Left ventricle myocardium inferior (tissue), 1 donor: Measurements from ENCODE around the gene RAI1. TPM values are rescaled to one million over a fixed set of nuclear protein-coding genes. Genes with fewer than 3 reads are reported as not detected.

Experiments used
- DNase-seq: peaks from one replicate; pipeline ENCODE4 v3.0.0-alpha.2; 2020
- H3K27ac ChIP-seq: fragments of 200-600 bp; replicated peaks from 2 replicates; pipeline ENCODE4 v1.8.0; 2021
- H3K27me3 ChIP-seq: fragments of 200-600 bp; 2 replicates; pipeline ENCODE4 v1.8.0; 2021; ENCODE audit warnings: low read depth
- H3K36me3 ChIP-seq: fragments of 200-600 bp; 2 replicates; pipeline ENCODE4 v1.8.0; 2021
- H3K4me1 ChIP-seq: fragments of 200-600 bp; 2 replicates; pipeline ENCODE4 v1.8.0; 2021
- H3K4me3 ChIP-seq: fragments of 200-600 bp; 2 replicates; pipeline ENCODE4 v1.8.0; 2021; ENCODE audit warnings: mild to moderate bottlenecking, moderate library complexity
- H3K9me3 ChIP-seq: fragments of 200-600 bp; replicated peaks from 2 replicates; pipeline ENCODE4 v1.8.0; 2021
- CTCF ChIP-seq: fragments of 200-600 bp; IDR thresholded peaks from 2 replicates; pipeline ENCODE4 v1.8.0; 2021; ENCODE audit warnings: antibody characterized with exemption, mild to moderate bottlenecking, borderline replicate concordance
- intact Hi-C: fragments of 100-400 bp; cut with micrococcal nuclease; formaldehyde crosslinking; loops from one replicate; pipeline ENCODE4 v1.11.0; 2022
- total RNA-seq: library from RNA; stranded (reverse); fragmentation: NEBNext Ultra II Directional; extraction: Animal tissue kit (Norgen Biotek cat#: 25700); gene quantifications from one replicate; pipeline ENCODE4 v1.2.1, GENCODE V29; 2021
- donor health status: DM: no; HTN: yes; CAD: no; lungs with severe emphysema.

Gene RAI1
- total RNA-seq, 1 donor from 2014 or later = 22.5 TPM

GRCh38 chr17:17700251-17700969 lies 19.2 kb downstream of the RAI1 start:
- Histone ChIP-seq H3K4me1 (peaks cover 92% of the 10 kb centered on the region), H3K36me3 (no peaks in the 10 kb centered on the region)
- intact Hi-C loops = no loop called here

GRCh38 chr17:17701112-17701511 lies 19.9 kb downstream of the RAI1 start:
- Histone ChIP-seq H3K4me3 (peak overlapping the region; percentile 56), H3K27ac (no peak overlapping the region)

More at GRCh38 chr17:17700251-17700969, 19.2 kb downstream of the RAI1 start:
- Histone ChIP-seq H3K9me3 (no peaks in the 10 kb centered on the region), H3K27ac (peak overlapping the region; percentile 96), H3K27me3 (no peaks in the 10 kb centered on the region), H3K4me3 (peak overlapping the region; percentile 56)
- TF ChIP-seq CTCF = no peak
- DNase-seq = no peak

GRCh38 chr17:17701658-17702057 lies 20.4 kb downstream of the RAI1 start:
- Histone ChIP-seq H3K27ac (peak overlapping the region; percentile 4), H3K36me3 (no peaks in the 10 kb centered on the region), H3K9me3 (no peaks in the 10 kb centered on the region), H3K27me3 (no peaks in the 10 kb centered on the region), H3K4me3 (no peak overlapping the region), H3K4me1 (peaks cover 83% of the 10 kb centered on the region)
- no peak for DNase-seq
- TF ChIP-seq CTCF = no peak
- intact Hi-C loops = no loop called here

More at GRCh38 chr17:17701112-17701511, 19.9 kb downstream of the RAI1 start:
- peaks cover 85% of the 10 kb centered on the region for H3K4me1 ChIP-seq
- TF ChIP-seq CTCF = no peak
- no peaks in the 10 kb centered on the region for H3K9me3 ChIP-seq
- intact Hi-C loops = no loop called here
- no peaks in the 10 kb centered on the region for H3K36me3 ChIP-seq
- H3K27me3 ChIP-seq = no peaks in the 10 kb centered on the region
- no peak for DNase-seq

GRCh38 chr17:17702449-17703139 lies 21.3 kb downstream of the RAI1 start:
- H3K27ac ChIP-seq = peak overlapping the region; percentile 39
- no peaks in the 10 kb centered on the region for H3K36me3 ChIP-seq
- intact Hi-C loops = no loop called here
- no peak for TF ChIP-seq CTCF
- no peaks in the 10 kb centered on the region for H3K27me3 ChIP-seq
- no peak for DNase-seq
- H3K4me3 ChIP-seq = no peak overlapping the region
- no peaks in the 10 kb centered on the region for H3K9me3 ChIP-seq
- peaks cover 77% of the 10 kb centered on the region for H3K4me1 ChIP-seq

GRCh38 chr17:17703140-17703919 lies 22.1 kb downstream of the RAI1 start:
- peaks cover 70% of the 10 kb centered on the region for H3K4me1 ChIP-seq
- TF ChIP-seq CTCF = peak; percentile 26
- no peaks in the 10 kb centered on the region for H3K36me3 ChIP-seq
- H3K4me3 ChIP-seq = no peak overlapping the region
- no peaks in the 10 kb centered on the region for H3K27me3 ChIP-seq
- DNase-seq = peak; percentile 42
- intact Hi-C loops = no loop called here
- no peaks in the 10 kb centered on the region for H3K9me3 ChIP-seq
- peak overlapping the region; percentile 39 for H3K27ac ChIP-seq
